GM18870 (cell line): ENCODE data around the gene ACOX3.
"Not testable (repeated sequence)": the region's sequence is repeated elsewhere in the genome, so short reads cannot be mapped to it uniquely, and the experiment has no call there.

ENCODE experiments used
- ATAC-seq: cut with Tn5 transposase; IDR thresholded peaks from one replicate; pipeline ENCODE4 v1.9.1; 2021; ENCODE audit warnings: moderate library complexity; ENCODE audit not compliant: unreplicated experiment

Gene ACOX3

GRCh38 chr4:8391071-8391470, 49.5 kb downstream of the ACOX3 start:
- no peak for ATAC-seq

GRCh38 chr4:8390577-8390976, 49.9 kb downstream of the ACOX3 start:
- ATAC-seq = no peak

- ATAC-seq = no peak
These were observed 52.0 kb downstream of the ACOX3 start for GRCh38 chr4:8388528-8388870.

GRCh38 chr4:8387615-8388527, 52.7 kb downstream of the ACOX3 start:
- no peak for ATAC-seq

- ATAC-seq = no peak
These were observed 53.3 kb downstream of the ACOX3 start for GRCh38 chr4:8387194-8387593.

GRCh38 chr4:8386731-8387130, 53.8 kb downstream of the ACOX3 start:
- no peak for ATAC-seq

GRCh38 chr4:8386131-8386530, 54.4 kb downstream of the ACOX3 start:
- ATAC-seq = not testable (repeated sequence)

GRCh38 chr4:8385611-8386010, 54.9 kb downstream of the ACOX3 start:
- no peak for ATAC-seq

- ATAC-seq = no peak
These were observed 55.4 kb downstream of the ACOX3 start for GRCh38 chr4:8385106-8385505.

GRCh38 chr4:8384397-8385060, 56.0 kb downstream of the ACOX3 start:
- ATAC-seq = no peak

- no peak for ATAC-seq
These were observed 56.9 kb downstream of the ACOX3 start for GRCh38 chr4:8383451-8384160.

GRCh38 chr4:8383016-8383415, 57.5 kb downstream of the ACOX3 start:
- no peak for ATAC-seq

GRCh38 chr4:8381814-8382581, 58.5 kb downstream of the ACOX3 start:
- ATAC-seq = no peak

- no peak for ATAC-seq
These were observed 59.8 kb downstream of the ACOX3 start for GRCh38 chr4:8380511-8381415.

GRCh38 chr4:8379771-8380170, 60.8 kb downstream of the ACOX3 start:
- no peak for ATAC-seq

GRCh38 chr4:8379281-8379680, 61.2 kb downstream of the ACOX3 start:
- ATAC-seq = no peak

- no peak for ATAC-seq
These were observed 61.7 kb downstream of the ACOX3 start for GRCh38 chr4:8378776-8379175.

- no peak for ATAC-seq
These were observed 62.3 kb downstream of the ACOX3 start for GRCh38 chr4:8378101-8378724.
